ENCODE measurements around the gene PNMT. TPM values are rescaled to one million over a fixed set of nuclear protein-coding genes. Genes with fewer than 3 reads are reported as not detected.
A peak's percentile ranks its signal among the peaks of the same experiment; 100 is the strongest.
"Not testable (repeated sequence)": the region's sequence is repeated elsewhere in the genome, so short reads cannot be mapped to it uniquely, and the experiment has no call there.

The PNMT gene
- total RNA-seq, 3 donors from 2014 or later, result 0.23 to 2.0 (median 1.5) TPM

GRCh38 chr17:39706921-39707337 lies 38.7 kb downstream of the PNMT start:
- ATAC-seq (peak; percentile 78), DNase-seq (peak; percentile 70 to 84 (median 84))
- peaks cover 56% of the 10 kb centered on the region for H3K4me1 ChIP-seq (ENCODE audit: low read depth)
- no peak overlapping the region for H3K4me3 ChIP-seq
- peaks cover 1% of the 10 kb centered on the region for H3K36me3 ChIP-seq (ENCODE audit: low read depth)
- intact Hi-C loops (cut with DNase I, micrococcal nuclease), result no loop called here
- no peaks in the 10 kb centered on the region for H3K9me3 ChIP-seq
- TF ChIP-seq CTCF (IDR thresholded peaks at IDR 0.05), result no peak

- Histone ChIP-seq H3K9me3 (no peaks in the 10 kb centered on the region), H3K36me3 (ENCODE audit: low read depth) (peaks cover 4% of the 10 kb centered on the region), H3K4me1 (ENCODE audit: low read depth) (peaks cover 33% of the 10 kb centered on the region), H3K4me3 (no peak overlapping the region)
- intact Hi-C loops (cut with DNase I, micrococcal nuclease), result no loop called here
- TF ChIP-seq CTCF (IDR thresholded peaks at IDR 0.05), result no peak
- DNase-seq, result no peak
- no peak for ATAC-seq
Measured at GRCh38 chr17:39709319-39709997, 41.2 kb downstream of the PNMT start.

GRCh38 chr17:39709998-39710964 lies 42.0 kb downstream of the PNMT start:
- no peak for TF ChIP-seq CTCF (IDR thresholded peaks at IDR 0.05)
- peaks cover 4% of the 10 kb centered on the region for H3K36me3 ChIP-seq (ENCODE audit: low read depth)
- no peak for DNase-seq

GRCh38 chr17:39711071-39711470 lies 42.8 kb downstream of the PNMT start:
- H3K4me3 ChIP-seq; intact Hi-C loops (cut with DNase I, micrococcal nuclease); H3K9me3 ChIP-seq; ATAC-seq; H3K36me3 ChIP-seq (ENCODE audit: low read depth): not testable (repeated sequence)
- H3K4me1 ChIP-seq (ENCODE audit: low read depth), result peaks cover 25% of the 10 kb centered on the region
- peak in 1 of 3 donors; percentile 6 for DNase-seq

More at GRCh38 chr17:39709998-39710964, 42.0 kb downstream of the PNMT start:
- intact Hi-C loops (cut with DNase I, micrococcal nuclease), result no loop called here
- Histone ChIP-seq H3K4me3 (no peak overlapping the region), H3K4me1 (ENCODE audit: low read depth) (peaks cover 25% of the 10 kb centered on the region), H3K9me3 (no peaks in the 10 kb centered on the region)
- no peak for ATAC-seq

- ATAC-seq, result no peak
- peak in 1 of 3 donors; percentile 27 for DNase-seq
- peaks cover 4% of the 10 kb centered on the region for H3K36me3 ChIP-seq (ENCODE audit: low read depth)
Measured at GRCh38 chr17:39711851-39712250, 43.6 kb downstream of the PNMT start.

More at GRCh38 chr17:39711851-39712250, 43.6 kb downstream of the PNMT start:
- no peak for TF ChIP-seq CTCF (IDR thresholded peaks at IDR 0.05)
- no peaks in the 10 kb centered on the region for H3K9me3 ChIP-seq
- H3K4me1 ChIP-seq (ENCODE audit: low read depth), result peaks cover 22% of the 10 kb centered on the region
- intact Hi-C loops (cut with DNase I, micrococcal nuclease), result no loop called here
- H3K4me3 ChIP-seq, result no peak overlapping the region
